Mesendoderm (in vitro differentiated cells): ENCODE results near the gene SNAPIN.

Experiments used
- DNase-seq: peaks from one replicate; pipeline ENCODE4 v3.0.0; 2013
- H2AK5ac ChIP-seq: 2 replicates; pipeline ENCODE4 v1.6.1; 2013; ENCODE audit warnings: low read length, inconsistent platforms
- H2BK120ac ChIP-seq: 2 replicates; pipeline ENCODE4 v1.6.1; 2013; ENCODE audit warnings: low read depth, mild to moderate bottlenecking, low read length, moderate library complexity, mixed read lengths
- H2BK15ac ChIP-seq: replicated peaks from 2 replicates; pipeline ENCODE4 v1.6.1; 2013; ENCODE audit warnings: low read depth, mild to moderate bottlenecking, moderate library complexity
- H2BK5ac ChIP-seq: 2 replicates; pipeline ENCODE4 v1.6.1; 2013; ENCODE audit warnings: low read length, inconsistent platforms
- H3K18ac ChIP-seq: 2 replicates; pipeline ENCODE4 v1.6.1; 2013; ENCODE audit warnings: mild to moderate bottlenecking, low read length, mixed read lengths
- H3K23ac ChIP-seq: one replicate; pipeline ENCODE4 v1.6.1; 2013; ENCODE audit warnings: low read length
- H3K27ac ChIP-seq: 2 replicates; pipeline ENCODE4 v1.5.1; 2013; ENCODE audit warnings: low read depth, mild to moderate bottlenecking, inconsistent platforms, low read length, moderate library complexity
- H3K27me3 ChIP-seq: 2 replicates; pipeline ENCODE4 v1.6.1; 2013; ENCODE audit warnings: low read length, control low read depth, mild to moderate bottlenecking, inconsistent platforms; ENCODE audit not compliant: insufficient read depth, poor library complexity
- H3K36me3 ChIP-seq: 2 replicates; pipeline ENCODE4 v1.6.1; 2013; ENCODE audit warnings: low read length, inconsistent platforms; ENCODE audit not compliant: control insufficient read depth, insufficient read depth
- H3K4ac ChIP-seq: one replicate; pipeline ENCODE4 v1.6.1; 2013; ENCODE audit warnings: low read depth, mild to moderate bottlenecking, low read length, moderate library complexity
- H3K4me1 ChIP-seq: 2 replicates; pipeline ENCODE4 v1.6.1; 2013; ENCODE audit warnings: low read depth, low read length, inconsistent platforms; ENCODE audit not compliant: control insufficient read depth
- H3K4me2 ChIP-seq: 2 replicates; pipeline ENCODE4 v1.6.1; 2013; ENCODE audit warnings: low read length
- H3K4me3 ChIP-seq: 2 replicates; pipeline ENCODE4 v1.5.1; 2013; ENCODE audit warnings: mild to moderate bottlenecking, low read length
- H3K56ac ChIP-seq: one replicate; pipeline ENCODE4 v1.6.1; 2013; ENCODE audit warnings: low read length
- H3K79me1 ChIP-seq: 2 replicates; pipeline ENCODE4 v1.6.1; 2013; ENCODE audit warnings: low read length, inconsistent platforms
- H3K79me2 ChIP-seq: 2 replicates; pipeline ENCODE4 v1.6.1; 2013; ENCODE audit warnings: mild to moderate bottlenecking, low read length; ENCODE audit not compliant: control insufficient read depth, insufficient read depth
- H3K9ac ChIP-seq: 2 replicates; pipeline ENCODE4 v1.6.1; 2013; ENCODE audit warnings: low read length, inconsistent platforms
- H4K5ac ChIP-seq: one replicate; pipeline ENCODE4 v1.6.1; 2013; ENCODE audit warnings: low read length
- H4K8ac ChIP-seq: one replicate; pipeline ENCODE4 v1.6.1; 2013; ENCODE audit warnings: low read depth, mild to moderate bottlenecking, control low read depth, low read length, moderate library complexity
- WGBS: extraction: QIAGEN DNeasy Blood & Tissue Kit; methylation state at CpG from one replicate; pipeline ENCODE4 v1.1.7; 2013; ENCODE audit warnings: low lambda C conversion rate, missing lambda C conversion rate; ENCODE audit not compliant: insufficient coverage; ENCODE audit errors: extremely low coverage; 5-methylcytosine and 5-hydroxymethylcytosine counted together

Gene SNAPIN

GRCh38 chr1:153678519-153679336 lies 20.2 kb downstream of the SNAPIN start, which contains the start of gene NPR1:
NPR1 (plus strand) TSS chr1:153678688; CDS start chr1:153679109, 421 bp downstream.
- H3K79me2 ChIP-seq: no peaks in the 10 kb centered on the region
- peaks cover 3% of the 10 kb centered on the region for H3K4me1 ChIP-seq
- H3K4me2 ChIP-seq: peak within 1 kb of the TSS; percentile 95
- H2AK5ac ChIP-seq: no peak within 1 kb of the TSS
- H3K9ac ChIP-seq: peak within 1 kb of the TSS; percentile 82
- no peak within 1 kb of the TSS for H3K27ac ChIP-seq
- H2BK15ac ChIP-seq: no peak within 1 kb of the TSS
- peak within 1 kb of the TSS; percentile 95 for H3K56ac ChIP-seq
- H3K23ac ChIP-seq: peak within 1 kb of the TSS; percentile 89
- no CpG with 5 or more reads among the region's 78 CpGs for WGBS
- no peak within 1 kb of the TSS for H2BK120ac ChIP-seq
- H3K18ac ChIP-seq: peak within 1 kb of the TSS; percentile 44
- H3K4me3 ChIP-seq: peak within 1 kb of the TSS; percentile 58
- peak within 1 kb of the TSS; percentile 64 for H3K4ac ChIP-seq
- H4K8ac ChIP-seq: no peak within 1 kb of the TSS
- H4K5ac ChIP-seq: no peak within 1 kb of the TSS
- no peaks in the 10 kb centered on the region for H3K36me3 ChIP-seq
- DNase-seq: peak; percentile 66
- no peaks in the 10 kb centered on the region for H3K27me3 ChIP-seq
- H3K79me1 ChIP-seq: no peaks in the 10 kb centered on the region
- no peak within 1 kb of the TSS for H2BK5ac ChIP-seq

DNA sequence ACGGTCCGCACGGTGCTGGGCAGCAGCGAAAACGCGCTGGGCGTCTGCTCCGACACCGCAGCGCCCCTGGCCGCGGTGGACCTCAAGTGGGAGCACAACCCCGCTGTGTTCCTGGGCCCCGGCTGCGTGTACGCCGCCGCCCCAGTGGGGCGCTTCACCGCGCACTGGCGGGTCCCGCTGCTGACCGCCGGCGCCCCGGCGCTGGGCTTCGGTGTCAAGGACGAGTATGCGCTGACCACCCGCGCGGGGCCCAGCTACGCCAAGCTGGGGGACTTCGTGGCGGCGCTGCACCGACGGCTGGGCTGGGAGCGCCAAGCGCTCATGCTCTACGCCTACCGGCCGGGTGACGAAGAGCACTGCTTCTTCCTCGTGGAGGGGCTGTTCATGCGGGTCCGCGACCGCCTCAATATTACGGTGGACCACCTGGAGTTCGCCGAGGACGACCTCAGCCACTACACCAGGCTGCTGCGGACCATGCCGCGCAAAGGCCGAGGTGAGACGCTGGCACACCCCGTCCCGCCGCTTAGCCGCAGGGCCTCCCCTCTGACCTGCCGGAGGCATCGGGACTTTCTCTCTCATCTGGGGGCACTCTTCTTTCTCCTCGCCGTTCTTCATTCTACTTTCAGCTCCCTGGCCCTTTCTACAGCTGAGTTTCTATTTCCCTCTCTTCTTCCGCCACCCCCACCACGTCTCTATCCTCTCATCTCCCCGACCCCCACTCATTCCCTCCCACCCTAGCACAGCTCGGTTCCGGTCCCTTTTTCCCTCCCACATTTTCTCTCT lies 21.0 kb downstream of the SNAPIN start:
- Histone ChIP-seq H3K4me2 (peak overlapping the region; percentile 95), H3K9ac (peak overlapping the region; percentile 82), H3K79me1 (no peaks in the 10 kb centered on the region), H3K4ac (peak overlapping the region; percentile 64), H3K27ac (no peak overlapping the region), H3K79me2 (no peaks in the 10 kb centered on the region), H2BK5ac (no peak overlapping the region), H3K4me1 (peaks cover 3% of the 10 kb centered on the region), H4K5ac (no peak overlapping the region), H2BK120ac (no peak overlapping the region), H3K4me3 (peak overlapping the region; percentile 58), H3K27me3 (no peaks in the 10 kb centered on the region), H3K18ac (peak overlapping the region; percentile 44), H3K56ac (peak overlapping the region; percentile 95), H3K36me3 (no peaks in the 10 kb centered on the region), H4K8ac (no peak overlapping the region), H3K23ac (peak overlapping the region; percentile 89), H2AK5ac (no peak overlapping the region), H2BK15ac (no peak overlapping the region)
- no CpG with 5 or more reads among the region's 73 CpGs for WGBS
- no peak for DNase-seq

GRCh38 chr1:153680120-153680403 lies 21.6 kb downstream of the SNAPIN start:
- H3K56ac ChIP-seq: peak overlapping the region; percentile 95
- H2BK120ac ChIP-seq: no peak overlapping the region
- H3K4me3 ChIP-seq: peak overlapping the region; percentile 58
- no peak overlapping the region for H3K18ac ChIP-seq
- no CpG with 5 or more reads among the region's 10 CpGs for WGBS
- no peaks in the 10 kb centered on the region for H3K79me1 ChIP-seq
- H3K27ac ChIP-seq: no peak overlapping the region
- no peak overlapping the region for H2AK5ac ChIP-seq
- H4K8ac ChIP-seq: no peak overlapping the region
- no peak overlapping the region for H4K5ac ChIP-seq
- H3K4me2 ChIP-seq: peak overlapping the region; percentile 95
- H3K79me2 ChIP-seq: no peaks in the 10 kb centered on the region
- DNase-seq: no peak
- peak overlapping the region; percentile 82 for H3K9ac ChIP-seq
- no peaks in the 10 kb centered on the region for H3K27me3 ChIP-seq
- no peak overlapping the region for H2BK5ac ChIP-seq
- H3K23ac ChIP-seq: no peak overlapping the region
- H2BK15ac ChIP-seq: no peak overlapping the region
- no peaks in the 10 kb centered on the region for H3K36me3 ChIP-seq
- H3K4me1 ChIP-seq: peaks cover 3% of the 10 kb centered on the region
- no peak overlapping the region for H3K4ac ChIP-seq

GRCh38 chr1:153682730-153683129 lies 24.2 kb downstream of the SNAPIN start:
- no peak overlapping the region for H4K5ac ChIP-seq
- H3K27ac ChIP-seq: no peak overlapping the region
- H3K23ac ChIP-seq: no peak overlapping the region
- DNase-seq: no peak
- H3K79me2 ChIP-seq: no peaks in the 10 kb centered on the region
- no peaks in the 10 kb centered on the region for H3K79me1 ChIP-seq
- no peak overlapping the region for H3K4me3 ChIP-seq
- H3K56ac ChIP-seq: no peak overlapping the region
- no peaks in the 10 kb centered on the region for H3K27me3 ChIP-seq
- H3K36me3 ChIP-seq: no peaks in the 10 kb centered on the region
- WGBS: no CpG with 5 or more reads among the region's 7 CpGs
- no peak overlapping the region for H3K18ac ChIP-seq
- H2AK5ac ChIP-seq: no peak overlapping the region
- H3K9ac ChIP-seq: no peak overlapping the region
- no peak overlapping the region for H2BK120ac ChIP-seq
- no peak overlapping the region for H4K8ac ChIP-seq
- peaks cover 3% of the 10 kb centered on the region for H3K4me1 ChIP-seq
- no peak overlapping the region for H2BK15ac ChIP-seq
- H3K4ac ChIP-seq: no peak overlapping the region
- no peak overlapping the region for H3K4me2 ChIP-seq
- H2BK5ac ChIP-seq: no peak overlapping the region

- no peaks in the 10 kb centered on the region for H3K4me1 ChIP-seq
- no peak overlapping the region for H3K4ac ChIP-seq
- no peaks in the 10 kb centered on the region for H3K79me2 ChIP-seq
- no peak overlapping the region for H3K18ac ChIP-seq
- H4K8ac ChIP-seq: no peak overlapping the region
- no CpG with 5 or more reads among the region's 5 CpGs for WGBS
- H3K27ac ChIP-seq: no peak overlapping the region
- H2BK5ac ChIP-seq: no peak overlapping the region
- no peak overlapping the region for H2AK5ac ChIP-seq
- no peak overlapping the region for H3K56ac ChIP-seq
- H2BK120ac ChIP-seq: no peak overlapping the region
- H3K27me3 ChIP-seq: no peaks in the 10 kb centered on the region
- H2BK15ac ChIP-seq: no peak overlapping the region
- DNase-seq: no peak
- H3K79me1 ChIP-seq: no peaks in the 10 kb centered on the region
- no peak overlapping the region for H3K4me2 ChIP-seq
- no peaks in the 10 kb centered on the region for H3K36me3 ChIP-seq
- no peak overlapping the region for H3K23ac ChIP-seq
- H3K9ac ChIP-seq: no peak overlapping the region
- H3K4me3 ChIP-seq: no peak overlapping the region
- H4K5ac ChIP-seq: no peak overlapping the region
Measured at GRCh38 chr1:153683854-153684253, 25.4 kb downstream of the SNAPIN start.
